ENCODE measurements around the gene SLC6A18. TPM values are rescaled to one million over a fixed set of nuclear protein-coding genes. Genes with fewer than 3 reads are reported as not detected.

The SLC6A18 gene
- total RNA-seq, 8 experiments from 2014 or later: 0.14 TPM; not detected in 7

DNA sequence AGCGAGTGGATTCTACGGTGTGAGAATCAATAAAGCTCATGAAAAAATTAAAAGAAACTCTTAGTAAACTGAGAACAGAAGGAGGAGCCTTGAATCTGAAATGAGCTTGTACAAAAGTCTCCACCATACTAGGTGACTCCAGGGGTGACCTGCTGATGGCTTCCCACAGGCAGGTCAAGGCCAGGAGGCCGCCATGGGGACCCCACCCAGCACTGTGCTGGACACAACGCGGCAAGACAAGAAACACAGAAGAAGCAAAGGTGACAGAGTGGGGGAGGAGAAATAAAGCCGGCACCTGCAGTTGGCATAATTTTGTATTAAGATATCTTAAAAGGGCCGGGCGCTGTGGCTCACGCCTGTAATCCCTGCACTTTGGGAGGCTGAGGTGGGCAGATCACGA lies 35.9 kb upstream of the SLC6A18 start:
- no peak overlapping the region for H3K4me3 ChIP-seq
- peaks cover 6 to 8% of the 10 kb centered on the region in 2 donors for H3K4me1 ChIP-seq (replicated peaks in 1 of 2)
- in situ Hi-C loops (cut with MboI; ENCODE audit: low pct_unique_long_range_greater_than_20kb in 2 of 9, low sequenced_read_pairs in 9 of 9, unreplicated experiment in 9 of 9): loop anchor here in 1 of 9 experiments (25.0 kb wide), 1 partner anchor 448 kb away; no protein-coding TSS in a partner anchor
- WGBS, 10 experiments: 37 to 92% (median 81%) methylated on average over 1 to 10 of the region's 10 CpGs; no CpG with 5 or more reads in 1 of the 10 experiments
- ATAC-seq (replicated peaks in 6 of 8): no peak
- no peak overlapping the region for H3K27ac ChIP-seq

DNA sequence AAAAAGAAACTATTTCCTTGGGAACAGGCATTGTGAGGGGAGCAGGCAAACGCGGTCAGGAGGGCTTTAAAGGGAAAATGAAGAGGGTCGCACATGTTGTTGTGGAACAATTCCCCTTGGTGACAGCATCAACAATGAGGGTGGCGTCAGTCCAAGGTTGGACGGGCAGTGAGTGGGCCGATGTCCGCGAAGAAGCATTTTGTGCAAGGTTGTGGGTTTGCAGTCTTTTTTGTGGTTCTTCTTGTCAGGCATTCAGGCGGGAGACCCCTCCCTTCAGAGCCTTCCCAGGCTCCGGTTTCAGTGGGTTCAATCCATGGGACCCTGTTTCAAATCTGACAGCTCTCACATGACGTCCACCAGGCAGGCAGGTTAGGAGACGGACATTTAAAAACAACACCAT lies 34.9 kb upstream of the SLC6A18 start:
- peaks cover 6 to 8% of the 10 kb centered on the region in 2 donors for H3K4me1 ChIP-seq (replicated peaks in 1 of 2)
- no peak overlapping the region for H3K4me3 ChIP-seq
- no peak overlapping the region for H3K27ac ChIP-seq
- in situ Hi-C loops (cut with MboI; ENCODE audit: low pct_unique_long_range_greater_than_20kb in 2 of 9, low sequenced_read_pairs in 9 of 9, unreplicated experiment in 9 of 9): loop anchor here in 1 of 9 experiments (25.0 kb wide), 1 partner anchor 447 kb away; no protein-coding TSS in a partner anchor
- no peak for ATAC-seq (replicated peaks in 6 of 8)
- 0 to 90% (median 76%) methylated on average over 1 to 12 of the region's 12 CpGs for WGBS, 10 experiments

- H3K4me3 ChIP-seq: no peak overlapping the region
- 0 to 69% (median 36%) methylated on average over 1 to 4 of the region's 6 CpGs; no CpG with 5 or more reads in 1 of the 10 experiments for WGBS, 10 experiments
- H3K4me1 ChIP-seq (replicated peaks in 1 of 2): peaks cover 5% of the 10 kb centered on the region in 2 donors
- peak in 4 of 8 experiments; percentile 77 to 84 (median 78) for ATAC-seq (replicated peaks in 6 of 8)
- in situ Hi-C loops (cut with MboI; ENCODE audit: low pct_unique_long_range_greater_than_20kb in 2 of 9, low sequenced_read_pairs in 9 of 9, unreplicated experiment in 9 of 9): loop anchor here in 1 of 9 experiments (25.0 kb wide), 1 partner anchor 446 kb away; no protein-coding TSS in a partner anchor
- H3K27ac ChIP-seq: no peak overlapping the region
These were observed 34.3 kb upstream of the SLC6A18 start for GRCh38 chr5:1190837-1191239.

DNA sequence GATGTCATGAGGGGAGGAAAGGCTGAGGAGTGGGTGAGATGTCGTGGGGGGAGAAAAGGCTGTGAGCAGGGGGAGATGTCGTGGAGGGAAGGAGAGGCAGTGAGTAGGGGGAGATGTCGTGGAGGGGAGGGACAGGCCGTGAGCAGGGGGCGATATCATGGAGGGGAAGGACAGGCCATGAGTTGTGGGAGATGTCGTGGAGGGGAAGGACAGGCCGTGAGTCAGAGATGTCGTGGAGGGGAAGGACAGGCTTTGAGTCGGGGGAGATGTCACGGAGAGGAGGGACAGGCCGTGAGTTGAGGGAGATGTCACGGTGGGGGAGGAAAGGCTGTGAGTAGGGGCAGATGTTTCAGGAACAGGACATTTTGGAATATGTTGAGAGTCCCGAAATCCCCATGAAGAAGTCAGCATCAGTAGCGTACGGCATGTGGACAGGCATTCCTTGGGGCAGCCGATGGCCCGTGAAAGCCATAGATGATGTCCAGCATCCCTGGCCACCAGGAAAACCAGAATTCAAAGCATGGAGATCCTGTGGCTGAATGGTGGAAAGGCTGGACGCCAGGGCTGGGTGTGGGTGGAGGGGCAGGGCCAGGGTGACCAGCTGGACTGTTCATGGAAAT lies 32.1 kb upstream of the SLC6A18 start:
- Histone ChIP-seq H3K27ac (no peak overlapping the region), H3K4me3 (no peak overlapping the region), H3K4me1 (replicated peaks in 1 of 2) (peaks cover 4% of the 10 kb centered on the region in 2 donors)
- in situ Hi-C loops (cut with MboI; ENCODE audit: low pct_unique_long_range_greater_than_20kb in 2 of 9, low sequenced_read_pairs in 9 of 9, unreplicated experiment in 9 of 9): loop anchor here in 1 of 9 experiments (25.0 kb wide), 1 partner anchor 444 kb away; no protein-coding TSS in a partner anchor
- 33 to 88% (median 87%) methylated on average over 1 to 3 of the region's 18 CpGs; no CpG with 5 or more reads in 7 of the 10 experiments for WGBS, 10 experiments
- ATAC-seq (replicated peaks in 6 of 8): no peak

- ATAC-seq (replicated peaks in 6 of 8): no peak
- Histone ChIP-seq H3K27ac (no peak overlapping the region), H3K4me3 (no peak overlapping the region), H3K4me1 (replicated peaks in 1 of 2) (peaks cover 4% of the 10 kb centered on the region in 2 donors)
- in situ Hi-C loops (cut with MboI; ENCODE audit: low pct_unique_long_range_greater_than_20kb in 2 of 9, low sequenced_read_pairs in 9 of 9, unreplicated experiment in 9 of 9): loop anchor here in 1 of 9 experiments (25.0 kb wide), 1 partner anchor 444 kb away; no protein-coding TSS in a partner anchor
- WGBS, 10 experiments: 0 to 89% (median 67%) methylated on average over 1 to 14 of the region's 28 CpGs; no CpG with 5 or more reads in 5 of the 10 experiments
These were observed 31.6 kb upstream of the SLC6A18 start for GRCh38 chr5:1193591-1193985.

GRCh38 chr5:1194378-1194777 lies 30.8 kb upstream of the SLC6A18 start:
- in situ Hi-C loops (cut with MboI; ENCODE audit: low pct_unique_long_range_greater_than_20kb in 2 of 9, low sequenced_read_pairs in 9 of 9, unreplicated experiment in 9 of 9): loop anchor here in 1 of 9 experiments (25.0 kb wide), 1 partner anchor 443 kb away; no protein-coding TSS in a partner anchor
- peaks cover 4% of the 10 kb centered on the region in 2 donors for H3K4me1 ChIP-seq (replicated peaks in 1 of 2)
- H3K4me3 ChIP-seq: no peak overlapping the region
- no peak overlapping the region for H3K27ac ChIP-seq
- WGBS, 10 experiments: 7 to 84% (median 68%) methylated on average over 1 to 6 of the region's 6 CpGs
- no peak for ATAC-seq (replicated peaks in 6 of 8)

DNA sequence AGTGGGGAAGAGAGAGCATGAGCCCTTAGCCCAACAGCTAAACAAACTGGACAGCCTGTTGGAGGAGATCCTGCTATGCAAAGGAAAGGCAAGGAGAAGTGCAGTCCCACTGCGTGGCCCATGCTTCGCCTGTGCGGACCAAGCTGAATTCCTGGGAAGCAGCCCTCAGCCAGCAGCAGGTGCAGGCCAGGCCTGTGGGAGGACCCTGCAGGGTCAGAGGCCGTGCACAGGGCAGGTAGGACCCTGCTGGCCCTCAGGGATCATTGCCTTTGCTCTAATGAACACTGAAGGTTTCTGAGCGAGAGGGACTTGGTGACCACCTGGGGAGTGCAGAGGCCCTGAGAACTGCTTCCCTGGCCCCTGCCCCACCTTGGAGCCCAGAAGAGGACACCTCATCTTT lies 29.7 kb upstream of the SLC6A18 start:
- in situ Hi-C loops (cut with MboI; ENCODE audit: low pct_unique_long_range_greater_than_20kb in 2 of 9, low sequenced_read_pairs in 9 of 9, unreplicated experiment in 9 of 9): loop anchor here in 1 of 9 experiments (25.0 kb wide), 1 partner anchor 442 kb away; no protein-coding TSS in a partner anchor
- no peak overlapping the region for H3K4me3 ChIP-seq
- 0 to 100% (median 40%) methylated on average over 1 of the region's 5 CpGs; no CpG with 5 or more reads in 7 of the 10 experiments for WGBS, 10 experiments
- no peak for ATAC-seq (replicated peaks in 6 of 8)
- peaks cover 4 to 9% of the 10 kb centered on the region in 2 donors for H3K4me1 ChIP-seq (replicated peaks in 1 of 2)
- no peak overlapping the region for H3K27ac ChIP-seq

DNA sequence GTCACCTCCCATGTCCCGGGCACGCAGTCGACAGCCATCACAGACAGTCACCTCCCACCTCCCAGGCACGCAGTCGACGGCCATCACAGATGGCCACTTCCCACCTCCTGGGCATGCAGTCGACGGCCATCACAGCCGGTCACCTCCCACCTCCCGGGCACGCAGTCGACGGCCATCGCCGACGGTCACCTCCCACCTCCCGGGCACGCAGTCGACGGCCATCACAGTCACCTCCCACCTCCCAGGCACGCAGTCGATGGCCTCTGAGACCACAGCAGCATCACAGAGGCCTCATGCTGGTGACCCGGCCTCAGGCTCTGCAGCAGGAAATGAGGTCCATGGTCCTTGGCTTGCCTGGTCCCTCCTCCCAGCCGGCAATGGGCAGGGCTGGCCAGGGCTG lies 29.3 kb upstream of the SLC6A18 start:
- in situ Hi-C loops (cut with MboI; ENCODE audit: low pct_unique_long_range_greater_than_20kb in 2 of 9, low sequenced_read_pairs in 9 of 9, unreplicated experiment in 9 of 9): loop anchor here in 1 of 9 experiments (25.0 kb wide), 1 partner anchor 441 kb away; no protein-coding TSS in a partner anchor
- 17 to 80% (median 51%) methylated on average over 1 to 5 of the region's 24 CpGs; no CpG with 5 or more reads in 7 of the 10 experiments for WGBS, 10 experiments
- peaks cover under 1 to 5% of the 10 kb centered on the region in 2 donors for H3K4me1 ChIP-seq (replicated peaks in 1 of 2)
- no peak for ATAC-seq (replicated peaks in 6 of 8)
- H3K4me3 ChIP-seq: no peak overlapping the region
- no peak overlapping the region for H3K27ac ChIP-seq

GRCh38 chr5:1196562-1196961 lies 28.6 kb upstream of the SLC6A18 start:
- in situ Hi-C loops (cut with MboI; ENCODE audit: low pct_unique_long_range_greater_than_20kb in 2 of 9, low sequenced_read_pairs in 9 of 9, unreplicated experiment in 9 of 9): loop anchor here in 1 of 9 experiments (25.0 kb wide), 1 partner anchor 441 kb away; no protein-coding TSS in a partner anchor
- Histone ChIP-seq H3K4me3 (no peak overlapping the region), H3K4me1 (replicated peaks in 1 of 2) (peaks cover 0 to 5% of the 10 kb centered on the region in 2 donors), H3K27ac (no peak overlapping the region)
- ATAC-seq (replicated peaks in 6 of 8): no peak
- 0 to 33% (median 14%) methylated on average over 1 of the region's 1 CpG; no CpG with 5 or more reads in 7 of the 10 experiments for WGBS, 10 experiments

- no peak overlapping the region for H3K27ac ChIP-seq
- no peak overlapping the region for H3K4me3 ChIP-seq
- WGBS, 10 experiments: 13 to 91% (median 64%) methylated on average over 1 to 6 of the region's 7 CpGs; no CpG with 5 or more reads in 1 of the 10 experiments
- ATAC-seq (replicated peaks in 6 of 8): no peak
- H3K4me1 ChIP-seq (replicated peaks in 1 of 2): peaks cover 0 to 5% of the 10 kb centered on the region in 2 donors
- in situ Hi-C loops (cut with MboI; ENCODE audit: low pct_unique_long_range_greater_than_20kb in 2 of 9, low sequenced_read_pairs in 9 of 9, unreplicated experiment in 9 of 9): loop anchor here in 1 of 9 experiments (25.0 kb wide), 1 partner anchor 439 kb away; no protein-coding TSS in a partner anchor
These were observed 27.1 kb upstream of the SLC6A18 start for GRCh38 chr5:1197876-1198666.

DNA sequence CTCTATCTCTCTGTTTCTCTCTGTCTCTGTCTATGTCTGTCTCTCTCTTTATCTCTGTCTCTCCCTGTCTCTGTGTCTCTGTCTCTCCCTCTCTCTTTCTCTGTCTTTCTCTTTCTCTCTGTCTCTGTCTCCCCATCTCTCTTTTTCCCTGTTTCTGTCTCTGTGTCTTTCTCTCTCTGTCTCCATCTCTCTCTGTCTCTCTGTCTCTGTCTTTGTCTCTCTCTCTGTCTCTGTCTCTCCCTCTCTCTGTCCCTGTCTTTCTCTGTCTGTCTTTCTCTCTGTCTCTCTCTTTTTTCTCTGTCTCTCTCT lies 25.9 kb upstream of the SLC6A18 start:
- Histone ChIP-seq H3K4me1 (replicated peaks in 1 of 2) (peaks cover 0 to 5% of the 10 kb centered on the region in 2 donors), H3K4me3 (no peak overlapping the region), H3K27ac (no peak overlapping the region)
- in situ Hi-C loops (cut with MboI; ENCODE audit: low pct_unique_long_range_greater_than_20kb in 2 of 9, low sequenced_read_pairs in 9 of 9, unreplicated experiment in 9 of 9): loop anchor here in 1 of 9 experiments (25.0 kb wide), 1 partner anchor 438 kb away; no protein-coding TSS in a partner anchor
- no peak for ATAC-seq (replicated peaks in 6 of 8)

- H3K4me3 ChIP-seq: no peak overlapping the region
- H3K4me1 ChIP-seq (replicated peaks in 1 of 2): peaks cover 0 to 5% of the 10 kb centered on the region in 2 donors
- in situ Hi-C loops (cut with MboI; ENCODE audit: low pct_unique_long_range_greater_than_20kb in 2 of 9, low sequenced_read_pairs in 9 of 9, unreplicated experiment in 9 of 9): loop anchor here in 2 of 9 experiments (25.0 kb wide), 1 partner anchor 437 kb away; no protein-coding TSS in a partner anchor
- peak in 3 of 8 experiments; percentile 15 to 39 (median 31) for ATAC-seq (replicated peaks in 6 of 8)
- 6 to 60% (median 24%) methylated on average over 4 to 10 of the region's 26 CpGs for WGBS, 10 experiments
- H3K27ac ChIP-seq: peak overlapping the region in 1 of 2 donors; percentile 4
These were observed 25.3 kb upstream of the SLC6A18 start for GRCh38 chr5:1199649-1200494.
